Cardiac muscle cell (in vitro differentiated cells and primary cell): Measurements from ENCODE around the gene CABLES2. TPM values are rescaled to one million over a fixed set of nuclear protein-coding genes. Genes with fewer than 3 reads are reported as not detected.

Experiments used
- DNase-seq, 2 donors: peaks; one replicate each; pipeline versions ENCODE4 v3.0.0 to v3.0.0-alpha.2; 2010 to 2017; ENCODE audit warnings: low read depth in 1 of 2, low spot score in 1 of 2
- H3K27ac ChIP-seq: fragments of 200-600 bp; sonication (generic); 2 replicates; pipeline ENCODE4 v1.5.1; 2016
- H3K27me3 ChIP-seq: fragments of 200-600 bp; sonication (generic); 2 replicates; pipeline ENCODE4 v1.6.0; 2016; ENCODE audit warnings: control low read depth
- H3K36me3 ChIP-seq: fragments of 200-600 bp; sonication (generic); 2 replicates; pipeline ENCODE4 v1.5.1; 2016; ENCODE audit warnings: control low read depth
- H3K4me1 ChIP-seq: fragments of 200-600 bp; sonication (generic); 2 replicates; pipeline ENCODE4 v1.8.1; 2017; ENCODE audit warnings: low read depth, mild to moderate bottlenecking, mixed run types
- H3K4me3 ChIP-seq: fragments of 200-600 bp; sonication (generic); 2 replicates; pipeline ENCODE4 v1.5.1; 2016; ENCODE audit warnings: mild to moderate bottlenecking
- H3K9me3 ChIP-seq: fragments of 200-600 bp; sonication (generic); 2 replicates; pipeline ENCODE4 v1.5.1; 2017; ENCODE audit warnings: low read depth, mild to moderate bottlenecking, control low read depth
- polyA plus RNA-seq: library from polyadenylated mRNA; unstranded; fragments of >200 nt; fragmentation: Nextera tagmentation; extraction: Ambion mirVana; gene quantifications from 2 replicates; pipeline ENCODE4 v1.2.1, GENCODE V29; 2016
- total RNA-seq: library from RNA; depleted of rRNA; stranded (reverse); fragments of >200 nt; gene quantifications from 2 replicates; pipeline ENCODE4 v1.2.3, GENCODE V29; 2016
- TF ChIP-seq, protein P1 (sequence below): IDR thresholded peaks from 2 replicates; pipeline ENCODE4 v1.5.1; 2012; ENCODE audit warnings: low read depth, mild to moderate bottlenecking, low read length

The CABLES2 gene
- total and polyA plus RNA-seq, 2 experiments from 2014 or later: 17.9 to 21.4 TPM

DNA sequence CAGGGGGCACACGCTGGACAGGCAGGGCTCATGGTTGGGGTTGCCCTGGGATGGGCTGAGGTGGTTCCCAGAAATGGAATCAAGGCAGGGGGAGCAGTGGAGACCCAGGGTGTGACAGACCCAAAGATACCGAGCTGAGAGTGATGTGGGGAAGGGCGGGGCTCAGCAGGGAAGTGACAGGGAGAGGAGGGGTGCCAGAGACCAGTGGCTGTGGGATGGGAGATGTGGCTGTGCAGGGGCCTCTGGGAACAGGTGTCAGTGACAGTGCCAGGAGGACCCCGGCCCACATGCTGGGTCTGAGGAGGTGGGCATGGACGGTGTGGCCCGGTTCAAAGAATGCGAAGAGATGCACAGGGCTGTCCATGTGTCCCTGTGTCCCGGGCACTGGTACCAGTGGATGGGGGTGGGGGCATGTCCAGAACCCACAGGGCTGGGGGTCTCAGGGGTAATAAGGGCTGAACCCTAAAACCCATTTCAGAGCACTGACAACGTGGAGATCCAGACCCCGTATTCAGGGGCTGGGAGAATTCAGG lies 1.0 kb downstream of the CABLES2 start:
- H3K4me1 ChIP-seq: peaks cover 28% of the 10 kb centered on the region
- peak overlapping the region; percentile 84 for H3K4me3 ChIP-seq
- H3K9me3 ChIP-seq: no peaks in the 10 kb centered on the region
- no peaks in the 10 kb centered on the region for H3K36me3 ChIP-seq
- H3K27me3 ChIP-seq: no peaks in the 10 kb centered on the region
- DNase-seq: no peak
- no peak overlapping the region for H3K27ac ChIP-seq
- TF ChIP-seq, protein P1, sequence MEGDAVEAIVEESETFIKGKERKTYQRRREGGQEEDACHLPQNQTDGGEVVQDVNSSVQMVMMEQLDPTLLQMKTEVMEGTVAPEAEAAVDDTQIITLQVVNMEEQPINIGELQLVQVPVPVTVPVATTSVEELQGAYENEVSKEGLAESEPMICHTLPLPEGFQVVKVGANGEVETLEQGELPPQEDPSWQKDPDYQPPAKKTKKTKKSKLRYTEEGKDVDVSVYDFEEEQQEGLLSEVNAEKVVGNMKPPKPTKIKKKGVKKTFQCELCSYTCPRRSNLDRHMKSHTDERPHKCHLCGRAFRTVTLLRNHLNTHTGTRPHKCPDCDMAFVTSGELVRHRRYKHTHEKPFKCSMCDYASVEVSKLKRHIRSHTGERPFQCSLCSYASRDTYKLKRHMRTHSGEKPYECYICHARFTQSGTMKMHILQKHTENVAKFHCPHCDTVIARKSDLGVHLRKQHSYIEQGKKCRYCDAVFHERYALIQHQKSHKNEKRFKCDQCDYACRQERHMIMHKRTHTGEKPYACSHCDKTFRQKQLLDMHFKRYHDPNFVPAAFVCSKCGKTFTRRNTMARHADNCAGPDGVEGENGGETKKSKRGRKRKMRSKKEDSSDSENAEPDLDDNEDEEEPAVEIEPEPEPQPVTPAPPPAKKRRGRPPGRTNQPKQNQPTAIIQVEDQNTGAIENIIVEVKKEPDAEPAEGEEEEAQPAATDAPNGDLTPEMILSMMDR: no peak

DNA sequence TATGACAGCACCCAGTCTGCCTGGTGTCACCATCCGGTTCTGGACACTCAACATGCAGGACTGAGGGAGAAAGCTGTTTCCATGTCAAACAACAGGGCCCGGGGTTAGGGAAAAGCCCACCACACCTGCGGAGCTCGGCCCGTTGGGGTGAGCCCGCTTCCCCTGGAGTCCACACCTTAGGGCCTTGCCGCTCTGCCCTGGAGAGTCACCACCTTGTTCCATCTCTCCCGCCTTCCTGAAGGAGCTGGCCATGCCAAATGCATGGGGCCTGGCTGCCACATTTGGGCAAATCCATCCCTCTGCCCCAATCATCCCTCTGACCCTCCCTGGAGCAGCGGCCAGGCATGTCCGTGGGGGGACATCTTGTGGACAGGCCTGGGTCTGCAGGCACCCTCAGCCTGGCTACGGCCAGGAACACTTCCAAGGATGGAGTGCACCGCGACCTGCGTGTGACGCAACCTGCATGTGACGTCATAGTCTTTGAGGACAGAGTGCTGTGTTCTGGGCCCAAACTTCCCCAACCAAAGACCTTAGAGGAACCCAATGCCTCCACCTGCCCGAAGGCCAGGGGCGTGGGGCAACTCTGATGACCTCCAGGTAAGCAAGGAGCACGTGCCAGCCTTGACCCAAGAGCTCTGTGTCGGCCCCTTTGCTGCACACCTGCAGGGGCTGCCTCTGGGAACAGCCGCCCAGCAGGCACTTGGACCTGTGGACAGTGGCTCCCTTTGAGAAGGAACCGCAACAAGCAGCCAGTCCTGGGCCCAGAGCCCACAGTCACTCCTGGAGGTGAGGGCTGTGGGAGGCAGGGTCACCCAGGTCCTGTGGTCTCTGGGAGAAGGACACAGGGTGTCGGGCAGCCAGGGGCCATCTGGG lies 1.7 kb downstream of the CABLES2 start:
- no peaks in the 10 kb centered on the region for H3K36me3 ChIP-seq
- peaks cover 25% of the 10 kb centered on the region for H3K4me1 ChIP-seq
- no peak overlapping the region for H3K27ac ChIP-seq
- no peaks in the 10 kb centered on the region for H3K27me3 ChIP-seq
- peak; percentile 62 to 74 for DNase-seq
- TF ChIP-seq, protein P1: peak; percentile 64
- no peaks in the 10 kb centered on the region for H3K9me3 ChIP-seq
- H3K4me3 ChIP-seq: no peak overlapping the region

DNA sequence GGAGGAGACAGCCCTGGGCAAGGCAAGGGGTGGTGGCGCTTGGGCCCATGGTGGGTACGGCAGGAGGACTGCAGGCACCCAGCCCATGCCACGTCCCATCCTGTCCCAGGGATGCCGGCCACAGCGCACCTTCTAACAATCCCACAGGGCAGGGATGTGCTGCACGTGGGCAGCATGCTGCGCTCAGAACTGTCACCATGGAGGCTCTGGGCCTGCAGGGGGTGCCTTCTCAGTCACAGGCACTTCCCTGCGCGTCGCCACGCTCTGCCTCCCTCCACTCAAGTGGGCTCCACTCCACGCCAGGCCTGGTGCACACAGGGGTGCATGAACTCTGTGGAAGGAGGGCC lies 2.4 kb downstream of the CABLES2 start:
- peaks cover 19% of the 10 kb centered on the region for H3K4me1 ChIP-seq
- TF ChIP-seq, protein P1: no peak

DNA sequence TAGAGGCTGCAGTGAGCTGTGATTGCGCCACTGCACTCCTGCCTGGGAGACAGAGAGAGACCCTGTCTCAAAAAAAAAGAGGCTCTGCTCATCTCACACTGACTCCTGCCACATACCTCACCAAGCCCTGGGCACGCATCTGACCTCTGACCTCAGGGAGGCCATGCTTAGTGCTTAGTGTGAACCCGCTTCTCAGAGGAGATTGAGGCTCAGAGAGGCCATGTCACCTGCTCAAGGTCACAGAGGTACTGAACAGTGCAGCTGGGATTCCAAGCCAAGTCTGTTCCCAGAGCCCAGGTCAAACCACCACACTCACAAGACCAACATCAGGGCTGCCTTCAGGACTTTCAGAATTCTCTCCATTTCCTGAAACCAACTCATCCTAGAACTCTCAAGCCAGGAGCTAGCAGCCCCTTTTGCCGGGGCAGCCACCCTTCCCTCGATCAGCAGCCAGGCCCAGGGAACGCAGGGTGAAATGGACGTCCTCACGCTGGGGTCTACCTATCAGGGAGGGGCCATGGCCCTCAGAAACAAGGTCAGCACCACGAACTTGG lies 2.9 kb downstream of the CABLES2 start:
- Histone ChIP-seq H3K27ac (no peak overlapping the region), H3K36me3 (no peaks in the 10 kb centered on the region), H3K4me1 (peaks cover 17% of the 10 kb centered on the region), H3K9me3 (no peaks in the 10 kb centered on the region), H3K27me3 (no peaks in the 10 kb centered on the region), H3K4me3 (no peak overlapping the region)
- TF ChIP-seq, protein P1: no peak
- no peak for DNase-seq

More for the DNA sequence above, 2.4 kb downstream of the CABLES2 start:
- no peaks in the 10 kb centered on the region for H3K36me3 ChIP-seq
- no peaks in the 10 kb centered on the region for H3K9me3 ChIP-seq
- DNase-seq: no peak
- H3K4me3 ChIP-seq: no peak overlapping the region
- no peak overlapping the region for H3K27ac ChIP-seq
- no peaks in the 10 kb centered on the region for H3K27me3 ChIP-seq

DNA sequence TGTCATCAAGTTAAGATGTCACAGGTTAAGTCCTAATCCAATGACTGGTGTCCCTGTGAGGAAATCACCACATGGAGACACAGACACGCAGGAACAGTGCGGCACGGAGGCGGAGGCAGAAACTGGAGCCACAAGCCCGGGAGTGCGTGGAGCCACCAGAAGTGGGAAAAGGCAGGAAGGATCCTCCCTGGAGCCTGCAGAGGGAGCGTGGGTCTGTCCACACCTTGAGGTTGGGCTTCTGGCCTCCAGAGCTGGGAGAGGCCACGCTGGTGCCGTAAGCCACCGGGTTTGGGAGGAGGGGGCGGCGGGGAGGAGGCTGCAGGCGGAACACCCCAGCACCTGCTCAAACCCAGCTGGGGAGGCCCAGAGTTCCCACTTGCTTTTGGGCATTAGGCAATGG lies 3.8 kb downstream of the CABLES2 start:
- peaks cover 17% of the 10 kb centered on the region for H3K4me1 ChIP-seq
- DNase-seq: no peak
- H3K4me3 ChIP-seq: no peak overlapping the region
- no peak overlapping the region for H3K27ac ChIP-seq
- H3K27me3 ChIP-seq: no peaks in the 10 kb centered on the region
- no peaks in the 10 kb centered on the region for H3K36me3 ChIP-seq
- TF ChIP-seq, protein P1: no peak
- no peaks in the 10 kb centered on the region for H3K9me3 ChIP-seq
